Measurements from ENCODE around the gene KPRP.

DNA sequence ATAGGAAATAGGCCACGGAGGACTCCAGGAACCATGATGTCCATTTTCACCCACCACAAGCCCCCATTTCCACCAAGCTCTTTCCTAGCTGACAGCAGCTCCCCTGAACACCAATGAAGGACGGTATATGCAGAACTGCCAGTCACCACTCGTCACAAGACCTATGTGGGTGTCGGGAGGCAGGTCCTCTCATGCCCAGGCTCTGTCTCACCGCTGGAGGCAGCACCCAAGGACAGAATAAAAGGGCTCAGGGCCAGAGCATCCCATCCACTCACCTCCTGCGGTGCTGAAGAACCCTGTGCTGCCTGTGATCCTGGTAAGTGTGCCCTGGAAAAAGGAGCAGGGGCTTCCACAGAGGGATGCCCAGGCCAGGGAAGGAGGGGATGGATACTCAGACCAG, 17.1 kb downstream of the KPRP start, which contains the start of gene LCE1F:
- TF ChIP-seq, protein P1, sequence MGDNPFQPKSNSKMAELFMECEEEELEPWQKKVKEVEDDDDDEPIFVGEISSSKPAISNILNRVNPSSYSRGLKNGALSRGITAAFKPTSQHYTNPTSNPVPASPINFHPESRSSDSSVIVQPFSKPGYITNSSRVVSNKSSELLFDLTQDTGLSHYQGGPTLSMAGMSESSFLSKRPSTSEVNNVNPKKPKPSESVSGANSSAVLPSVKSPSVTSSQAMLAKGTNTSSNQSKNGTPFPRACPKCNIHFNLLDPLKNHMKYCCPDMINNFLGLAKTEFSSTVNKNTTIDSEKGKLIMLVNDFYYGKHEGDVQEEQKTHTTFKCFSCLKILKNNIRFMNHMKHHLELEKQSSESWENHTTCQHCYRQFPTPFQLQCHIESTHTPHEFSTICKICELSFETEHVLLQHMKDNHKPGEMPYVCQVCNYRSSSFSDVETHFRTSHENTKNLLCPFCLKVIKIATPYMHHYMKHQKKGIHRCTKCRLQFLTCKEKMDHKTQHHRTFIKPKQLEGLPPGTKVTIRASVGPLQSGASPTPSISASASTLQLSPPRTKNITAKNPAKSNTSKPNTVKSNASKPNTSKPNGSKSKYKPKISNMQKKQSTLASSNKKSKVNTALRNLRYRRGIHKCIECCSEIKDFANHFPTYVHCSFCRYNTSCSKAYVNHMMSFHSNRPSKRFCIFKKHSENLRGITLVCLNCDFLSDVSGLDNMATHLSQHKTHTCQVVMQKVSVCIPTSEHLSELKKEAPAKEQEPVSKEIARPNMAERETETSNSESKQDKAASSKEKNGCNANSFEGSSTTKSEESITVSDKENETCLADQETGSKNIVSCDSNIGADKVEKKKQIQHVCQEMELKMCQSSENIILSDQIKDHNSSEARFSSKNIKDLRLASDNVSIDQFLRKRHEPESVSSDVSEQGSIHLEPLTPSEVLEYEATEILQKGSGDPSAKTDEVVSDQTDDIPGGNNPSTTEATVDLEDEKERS (CRISPR knock-in tag; IDR thresholded peaks at IDR 0.05): no peak
- no peak for TF ChIP-seq POLR2AphosphoS5 (IDR thresholded peaks at IDR 0.05; ENCODE audit: low read depth, low read length)
- TF ChIP-seq SUZ12 (IDR thresholded peaks at IDR 0.05; ENCODE audit: low read depth, low read length): no peak
- TF ChIP-seq, protein P2, sequence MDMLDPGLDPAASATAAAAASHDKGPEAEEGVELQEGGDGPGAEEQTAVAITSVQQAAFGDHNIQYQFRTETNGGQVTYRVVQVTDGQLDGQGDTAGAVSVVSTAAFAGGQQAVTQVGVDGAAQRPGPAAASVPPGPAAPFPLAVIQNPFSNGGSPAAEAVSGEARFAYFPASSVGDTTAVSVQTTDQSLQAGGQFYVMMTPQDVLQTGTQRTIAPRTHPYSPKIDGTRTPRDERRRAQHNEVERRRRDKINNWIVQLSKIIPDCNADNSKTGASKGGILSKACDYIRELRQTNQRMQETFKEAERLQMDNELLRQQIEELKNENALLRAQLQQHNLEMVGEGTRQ (IDR thresholded peaks at IDR 0.05; ENCODE audit: low read depth, low read length): no peak
- TF ChIP-seq, protein P2 (CRISPR knock-in tag; IDR thresholded peaks at IDR 0.05; ENCODE audit: borderline replicate concordance): no peak
- TF ChIP-seq FOXK1 (CRISPR knock-in tag; IDR thresholded peaks at IDR 0.05; ENCODE audit: borderline replicate concordance, low read depth): no peak
- TF ChIP-seq, protein P3, sequence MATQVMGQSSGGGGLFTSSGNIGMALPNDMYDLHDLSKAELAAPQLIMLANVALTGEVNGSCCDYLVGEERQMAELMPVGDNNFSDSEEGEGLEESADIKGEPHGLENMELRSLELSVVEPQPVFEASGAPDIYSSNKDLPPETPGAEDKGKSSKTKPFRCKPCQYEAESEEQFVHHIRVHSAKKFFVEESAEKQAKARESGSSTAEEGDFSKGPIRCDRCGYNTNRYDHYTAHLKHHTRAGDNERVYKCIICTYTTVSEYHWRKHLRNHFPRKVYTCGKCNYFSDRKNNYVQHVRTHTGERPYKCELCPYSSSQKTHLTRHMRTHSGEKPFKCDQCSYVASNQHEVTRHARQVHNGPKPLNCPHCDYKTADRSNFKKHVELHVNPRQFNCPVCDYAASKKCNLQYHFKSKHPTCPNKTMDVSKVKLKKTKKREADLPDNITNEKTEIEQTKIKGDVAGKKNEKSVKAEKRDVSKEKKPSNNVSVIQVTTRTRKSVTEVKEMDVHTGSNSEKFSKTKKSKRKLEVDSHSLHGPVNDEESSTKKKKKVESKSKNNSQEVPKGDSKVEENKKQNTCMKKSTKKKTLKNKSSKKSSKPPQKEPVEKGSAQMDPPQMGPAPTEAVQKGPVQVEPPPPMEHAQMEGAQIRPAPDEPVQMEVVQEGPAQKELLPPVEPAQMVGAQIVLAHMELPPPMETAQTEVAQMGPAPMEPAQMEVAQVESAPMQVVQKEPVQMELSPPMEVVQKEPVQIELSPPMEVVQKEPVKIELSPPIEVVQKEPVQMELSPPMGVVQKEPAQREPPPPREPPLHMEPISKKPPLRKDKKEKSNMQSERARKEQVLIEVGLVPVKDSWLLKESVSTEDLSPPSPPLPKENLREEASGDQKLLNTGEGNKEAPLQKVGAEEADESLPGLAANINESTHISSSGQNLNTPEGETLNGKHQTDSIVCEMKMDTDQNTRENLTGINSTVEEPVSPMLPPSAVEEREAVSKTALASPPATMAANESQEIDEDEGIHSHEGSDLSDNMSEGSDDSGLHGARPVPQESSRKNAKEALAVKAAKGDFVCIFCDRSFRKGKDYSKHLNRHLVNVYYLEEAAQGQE (IDR thresholded peaks at IDR 0.05; ENCODE audit: borderline replicate concordance in 1 of 2, low read depth in 1 of 2, low read length in 2 of 2): no peak
- no peak for TF ChIP-seq ZNF234 (CRISPR knock-in tag; conservative IDR thresholded peaks at IDR 0.05)
- no peak for TF ChIP-seq CENPT (CRISPR knock-in tag; IDR thresholded peaks at IDR 0.05; ENCODE audit: low read depth)
- no peak for TF ChIP-seq ZNF616 (CRISPR knock-in tag; IDR thresholded peaks at IDR 0.05; ENCODE audit: low read depth)
- TF ChIP-seq ZNF674 (CRISPR knock-in tag; IDR thresholded peaks at IDR 0.05; ENCODE audit: low read depth): no peak
- TF ChIP-seq SP2 (CRISPR knock-in tag; IDR thresholded peaks at IDR 0.05): no peak
- TF ChIP-seq, protein P4, sequence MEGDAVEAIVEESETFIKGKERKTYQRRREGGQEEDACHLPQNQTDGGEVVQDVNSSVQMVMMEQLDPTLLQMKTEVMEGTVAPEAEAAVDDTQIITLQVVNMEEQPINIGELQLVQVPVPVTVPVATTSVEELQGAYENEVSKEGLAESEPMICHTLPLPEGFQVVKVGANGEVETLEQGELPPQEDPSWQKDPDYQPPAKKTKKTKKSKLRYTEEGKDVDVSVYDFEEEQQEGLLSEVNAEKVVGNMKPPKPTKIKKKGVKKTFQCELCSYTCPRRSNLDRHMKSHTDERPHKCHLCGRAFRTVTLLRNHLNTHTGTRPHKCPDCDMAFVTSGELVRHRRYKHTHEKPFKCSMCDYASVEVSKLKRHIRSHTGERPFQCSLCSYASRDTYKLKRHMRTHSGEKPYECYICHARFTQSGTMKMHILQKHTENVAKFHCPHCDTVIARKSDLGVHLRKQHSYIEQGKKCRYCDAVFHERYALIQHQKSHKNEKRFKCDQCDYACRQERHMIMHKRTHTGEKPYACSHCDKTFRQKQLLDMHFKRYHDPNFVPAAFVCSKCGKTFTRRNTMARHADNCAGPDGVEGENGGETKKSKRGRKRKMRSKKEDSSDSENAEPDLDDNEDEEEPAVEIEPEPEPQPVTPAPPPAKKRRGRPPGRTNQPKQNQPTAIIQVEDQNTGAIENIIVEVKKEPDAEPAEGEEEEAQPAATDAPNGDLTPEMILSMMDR (CRISPR knock-in tag; IDR thresholded peaks at IDR 0.05): no peak
- TF ChIP-seq, protein P5, sequence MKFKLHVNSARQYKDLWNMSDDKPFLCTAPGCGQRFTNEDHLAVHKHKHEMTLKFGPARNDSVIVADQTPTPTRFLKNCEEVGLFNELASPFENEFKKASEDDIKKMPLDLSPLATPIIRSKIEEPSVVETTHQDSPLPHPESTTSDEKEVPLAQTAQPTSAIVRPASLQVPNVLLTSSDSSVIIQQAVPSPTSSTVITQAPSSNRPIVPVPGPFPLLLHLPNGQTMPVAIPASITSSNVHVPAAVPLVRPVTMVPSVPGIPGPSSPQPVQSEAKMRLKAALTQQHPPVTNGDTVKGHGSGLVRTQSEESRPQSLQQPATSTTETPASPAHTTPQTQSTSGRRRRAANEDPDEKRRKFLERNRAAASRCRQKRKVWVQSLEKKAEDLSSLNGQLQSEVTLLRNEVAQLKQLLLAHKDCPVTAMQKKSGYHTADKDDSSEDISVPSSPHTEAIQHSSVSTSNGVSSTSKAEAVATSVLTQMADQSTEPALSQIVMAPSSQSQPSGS (CRISPR knock-in tag; IDR thresholded peaks at IDR 0.05): no peak
- TF ChIP-seq SNRNP70 (IDR thresholded peaks at IDR 0.05; ENCODE audit: low read depth, low read length): no peak
